Stimulated activated CD8-positive, alpha-beta memory T cell treated with anti-CD3 and anti-CD28 coated beads, Interleukin-7, amount 100 ng/mL, for 48 hours (primary cell): Measurements from ENCODE around the gene RHOXF2B.
"Not testable (repeated sequence)": the region's sequence is repeated elsewhere in the genome, so short reads cannot be mapped to it uniquely, and the experiment has no call there.

ENCODE experiments used
- DNase-seq, 2 donors: peaks; one replicate each; pipeline ENCODE4 v3.0.0-alpha.2; 2020; ENCODE audit warnings: low read depth in 1 of 2; ENCODE audit errors: extremely low read depth in 1 of 2

RHOXF2B gene

GRCh38 chrX:120077590-120077989 is at the start of gene RHOXF2B:
TSS of gene RHOXF2B (minus strand) at chrX:120077690. CDS start at chrX:120077552, 138 bp downstream.
- DNase-seq = not testable (repeated sequence)

GRCh38 chrX:120125444-120125843 is 48.0 kb upstream of the RHOXF2B start:
- no peak for DNase-seq

GRCh38 chrX:120120223-120120622 is 42.7 kb upstream of the RHOXF2B start:
- DNase-seq = no peak

GRCh38 chrX:120115438-120115963 is 38.0 kb upstream of the RHOXF2B start, which contains the start of gene RHOXF1:
TSS of gene RHOXF1 (minus strand) at chrX:120115913. CDS start at chrX:120115862, 51 bp downstream.
- no peak for DNase-seq

- no peak for DNase-seq
Measured at GRCh38 chrX:120111611-120112010, 34.1 kb upstream of the RHOXF2B start.

GRCh38 chrX:120109378-120109777 is 31.9 kb upstream of the RHOXF2B start:
- no peak for DNase-seq

- not testable (repeated sequence) for DNase-seq
Measured at GRCh38 chrX:120104707-120105106, 27.2 kb upstream of the RHOXF2B start.

- DNase-seq = not testable (repeated sequence)
Measured at GRCh38 chrX:120101057-120101456, 23.6 kb upstream of the RHOXF2B start.

GRCh38 chrX:120090208-120090607 is 12.7 kb upstream of the RHOXF2B start:
- no peak for DNase-seq

- DNase-seq = no peak
Measured at GRCh38 chrX:120087289-120088017, 10.0 kb upstream of the RHOXF2B start.

- DNase-seq = not testable (repeated sequence)
Measured at GRCh38 chrX:120085553-120086185, 8.2 kb upstream of the RHOXF2B start.

- DNase-seq = not testable (repeated sequence)
Measured at GRCh38 chrX:120066169-120066568, 11.3 kb downstream of the RHOXF2B start.

- DNase-seq = not testable (repeated sequence)
Measured at GRCh38 chrX:120042712-120043111, 34.8 kb downstream of the RHOXF2B start.

GRCh38 chrX:120042247-120042646 is 35.2 kb downstream of the RHOXF2B start:
- not testable (repeated sequence) for DNase-seq

GRCh38 chrX:120040176-120040575 is 37.3 kb downstream of the RHOXF2B start:
- not testable (repeated sequence) for DNase-seq

GRCh38 chrX:120039087-120039733 is 38.3 kb downstream of the RHOXF2B start:
- not testable (repeated sequence) for DNase-seq

- DNase-seq = no peak
Measured at GRCh38 chrX:120036704-120037103, 40.8 kb downstream of the RHOXF2B start.

GRCh38 chrX:120035522-120036309 is 41.8 kb downstream of the RHOXF2B start:
- not testable (repeated sequence) for DNase-seq

- DNase-seq = no peak
Measured at GRCh38 chrX:120029354-120029753, 48.1 kb downstream of the RHOXF2B start.

GRCh38 chrX:120023259-120023658 is 54.2 kb downstream of the RHOXF2B start:
- no peak for DNase-seq

- DNase-seq = no peak
Measured at GRCh38 chrX:120022763-120023162, 54.7 kb downstream of the RHOXF2B start.
